Stimulated activated CD4-positive, alpha-beta T cell treated with anti-CD3 and anti-CD28 coated beads, TNF-alpha, amount 100 ng/mL, for 24 hours (primary cell): ENCODE measurements around the gene STARD9.
"Not testable (repeated sequence)": the region's sequence is repeated elsewhere in the genome, so short reads cannot be mapped to it uniquely, and the experiment has no call there.

Experiments used
- DNase-seq, 3 experiments: peaks; one replicate each; pipeline ENCODE4 v3.0.0-alpha.2; 2020; ENCODE audit warnings: low read depth in 3 of 3

The STARD9 gene

GRCh38 chr15:42728972-42729371 is 153.6 kb downstream of the STARD9 start:
- DNase-seq, result no peak

DNA sequence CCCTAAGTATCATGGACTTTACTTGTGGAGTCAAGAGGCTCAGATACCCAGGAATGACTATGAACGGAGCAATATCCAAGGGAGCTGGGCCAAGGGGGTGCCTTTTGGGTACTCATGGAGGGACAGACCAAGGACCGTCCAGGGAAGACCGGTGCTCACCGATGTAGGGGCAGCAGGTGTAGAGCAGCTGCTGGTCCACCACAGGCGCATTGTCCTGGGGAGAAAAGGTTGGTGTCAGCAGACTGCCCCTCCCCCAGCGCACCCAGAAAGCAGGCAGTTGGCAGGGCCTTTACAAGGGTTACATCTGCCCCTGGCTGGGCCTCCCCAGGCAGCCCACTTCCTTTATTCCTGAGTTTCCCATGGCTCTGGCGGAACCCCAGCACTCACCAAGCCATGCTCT is 154.0 kb downstream of the STARD9 start:
- no peak for DNase-seq

- DNase-seq, result no peak
These were observed 154.7 kb downstream of the STARD9 start for GRCh38 chr15:42730135-42730534.

DNA sequence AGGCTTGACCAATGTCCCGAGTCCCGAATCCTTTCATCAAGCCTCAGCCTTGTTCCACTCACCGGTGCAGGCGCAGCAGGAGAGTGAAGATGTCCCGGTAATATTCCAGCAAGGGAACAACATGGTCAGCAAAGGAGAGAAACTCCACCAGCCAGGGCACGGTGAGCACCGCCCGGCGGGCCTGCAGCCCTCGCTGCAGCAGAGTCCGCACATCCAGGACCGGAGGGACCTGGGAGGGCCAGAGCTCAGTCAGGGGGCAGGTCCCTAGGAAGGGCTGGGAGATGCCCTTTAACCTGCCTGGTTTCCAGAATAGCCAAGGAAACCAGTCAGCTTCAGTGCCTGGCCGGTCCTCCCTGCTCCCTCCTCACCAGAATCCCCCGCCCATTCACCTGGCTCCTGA is 155.1 kb downstream of the STARD9 start:
- DNase-seq, result no peak

- DNase-seq, result no peak
These were observed 156.1 kb downstream of the STARD9 start for GRCh38 chr15:42731461-42731860.

GRCh38 chr15:42732095-42732827 is 156.9 kb downstream of the STARD9 start:
- DNase-seq, result no peak

DNA sequence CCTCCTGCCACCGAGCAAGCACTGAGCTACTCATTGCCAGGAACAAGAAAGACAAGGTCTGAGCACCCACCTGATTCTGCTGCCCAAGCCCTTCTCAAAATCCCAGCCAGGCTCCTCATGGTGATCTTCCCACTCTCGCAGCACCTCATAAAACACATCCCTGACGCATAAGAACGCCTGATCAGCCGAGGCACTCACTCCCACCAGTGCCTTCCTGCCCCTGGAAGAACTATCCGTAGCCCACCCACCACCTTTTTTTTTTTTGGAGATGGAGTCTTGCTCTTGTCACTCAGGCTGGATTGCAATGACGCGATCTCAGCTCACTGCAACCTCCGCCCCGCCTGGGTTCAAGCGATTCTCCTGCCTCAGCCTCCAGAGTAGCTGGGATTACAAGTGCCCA is 157.6 kb downstream of the STARD9 start:
- DNase-seq, result no peak

DNA sequence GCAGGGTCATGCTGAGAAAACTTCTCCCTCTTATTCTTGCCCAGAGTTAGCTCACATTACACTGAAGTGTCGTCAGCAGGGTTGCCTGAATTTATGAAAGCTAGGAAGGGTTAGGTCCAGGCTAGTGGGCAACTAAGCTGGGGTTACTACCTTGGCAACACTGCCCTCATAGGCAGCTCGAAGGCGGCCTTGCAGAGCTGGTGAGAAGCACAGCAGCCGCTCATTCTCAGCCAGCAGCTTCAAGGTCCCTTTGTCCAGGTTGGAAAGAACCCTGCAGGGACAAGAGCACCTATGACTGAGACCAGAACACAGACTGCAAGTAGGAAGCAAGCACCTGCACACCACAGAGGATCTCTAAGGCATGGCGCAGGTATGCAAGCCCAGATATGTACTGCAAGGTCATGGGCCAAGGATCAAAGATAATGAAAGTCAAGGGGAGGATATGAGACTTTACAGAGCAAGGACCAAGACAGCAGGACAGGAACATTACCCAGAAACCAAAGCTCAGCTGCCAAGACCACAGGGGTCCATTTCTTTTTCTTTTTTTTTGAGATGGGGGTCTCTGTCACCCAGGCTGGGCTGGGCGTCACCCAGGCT is 158.8 kb downstream of the STARD9 start:
- no peak for DNase-seq

- DNase-seq, result no peak
These were observed 160.2 kb downstream of the STARD9 start for GRCh38 chr15:42735382-42736165.

GRCh38 chr15:42736178-42736792 is 160.9 kb downstream of the STARD9 start:
- DNase-seq, result peak in 1 of 3 experiments; percentile 9

- DNase-seq, result peak; percentile 82 to 93 (median 90)
These were observed 161.6 kb downstream of the STARD9 start, which contains the start of gene CDAN1 for GRCh38 chr15:42736793-42737528. Gene CDAN1 (minus strand): TSS chr15:42737128. CDS start chr15:42737102, 26 bp downstream.

GRCh38 chr15:42737529-42738328 is 162.3 kb downstream of the STARD9 start:
- no peak for DNase-seq

DNA sequence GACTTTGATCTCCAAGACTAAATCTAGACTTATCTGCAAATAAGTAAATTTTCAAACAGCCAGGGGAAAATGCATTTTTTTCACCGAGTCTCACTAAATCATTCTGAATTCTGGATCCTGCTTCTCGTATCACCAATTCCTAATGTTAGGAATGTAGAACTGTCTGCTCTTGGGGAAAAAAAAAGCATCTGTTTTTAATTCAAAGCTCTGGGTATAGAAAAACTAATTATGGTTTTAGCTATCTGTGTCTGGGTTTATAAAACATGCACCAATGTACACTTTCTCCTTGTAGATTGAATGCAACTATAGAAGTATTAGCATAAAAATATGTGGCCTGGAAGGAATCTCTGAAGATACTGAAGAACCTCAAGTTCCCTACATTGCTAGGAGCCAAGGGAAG is 166.3 kb downstream of the STARD9 start:
- DNase-seq, result no peak

DNA sequence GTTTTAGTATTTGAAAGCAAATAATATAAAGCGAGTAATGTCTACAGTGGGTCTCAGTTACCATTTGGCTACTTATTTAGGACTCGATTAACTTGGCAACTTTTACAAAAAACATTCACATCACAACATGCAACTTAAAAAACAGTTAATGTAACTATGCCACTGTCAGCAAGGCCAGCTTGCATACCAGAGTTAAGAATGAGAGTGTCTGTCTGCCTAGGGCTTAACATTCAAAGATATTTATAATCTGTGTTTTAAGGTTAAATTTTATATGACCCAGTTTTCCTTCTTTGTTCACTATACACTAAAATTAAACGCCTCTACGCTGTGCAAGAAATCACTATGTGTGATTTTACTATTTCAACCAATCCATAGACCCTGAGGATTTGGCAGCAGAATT is 166.7 kb downstream of the STARD9 start:
- DNase-seq, result no peak

DNA sequence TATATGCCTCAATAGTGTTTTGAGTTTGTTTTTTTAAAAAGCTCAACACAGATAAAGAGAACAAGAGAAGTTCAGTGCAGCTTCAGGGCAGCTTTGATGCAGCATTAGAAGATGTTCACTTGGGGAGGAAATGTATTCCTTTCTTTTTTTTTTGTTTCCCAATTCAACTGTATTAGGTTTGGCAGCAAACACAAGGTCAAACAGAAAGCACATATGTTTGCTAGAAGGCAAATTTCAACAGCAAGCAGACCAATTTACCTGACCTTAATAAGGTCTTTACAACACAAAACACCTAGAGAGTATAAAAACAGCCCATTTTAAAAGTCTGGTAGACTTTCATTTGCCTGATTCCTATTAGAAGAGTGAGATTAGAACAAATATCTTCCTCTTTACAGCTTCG is 168.8 kb downstream of the STARD9 start:
- DNase-seq, result no peak

DNA sequence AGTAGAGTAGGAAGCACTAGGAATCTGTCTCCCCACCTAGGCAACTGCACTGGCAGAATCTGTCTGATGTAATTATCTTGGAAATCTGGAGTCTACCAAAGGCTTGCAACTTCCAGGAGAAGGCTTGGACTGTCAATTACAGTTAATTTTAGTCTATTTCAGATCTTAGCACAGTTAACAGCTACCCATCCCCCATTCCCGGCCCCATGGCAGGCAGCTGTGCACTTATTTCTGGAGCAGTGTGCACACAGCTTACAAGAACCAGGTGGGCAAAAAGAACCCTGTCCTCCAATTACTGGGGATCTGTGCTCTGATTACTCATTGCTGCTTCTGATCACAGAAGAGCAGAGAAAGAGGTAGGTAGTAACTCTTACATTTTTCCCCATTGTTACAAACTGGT is 173.9 kb downstream of the STARD9 start:
- DNase-seq, result no peak

DNA sequence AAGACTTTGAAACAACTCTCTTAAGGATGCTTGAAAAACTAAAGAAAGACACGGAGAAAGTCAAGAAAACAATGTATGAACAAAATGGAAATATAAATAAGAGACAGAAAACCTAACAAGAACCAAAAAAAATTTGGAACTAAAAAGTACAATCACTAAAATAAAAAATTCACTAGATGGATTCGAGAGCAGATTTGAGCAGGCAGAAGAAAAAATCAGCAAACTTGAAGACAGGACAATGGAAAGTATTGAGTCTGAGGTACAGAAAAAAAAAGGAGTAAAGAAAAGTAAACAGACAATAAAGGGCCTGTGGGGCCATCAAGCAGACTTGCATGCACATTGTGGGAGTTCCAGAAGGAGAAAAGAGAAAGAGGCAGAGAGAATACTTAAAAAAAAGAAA is 174.9 kb downstream of the STARD9 start:
- no peak for DNase-seq

- DNase-seq, result no peak
These were observed 183.7 kb downstream of the STARD9 start for GRCh38 chr15:42759093-42759492.

GRCh38 chr15:42760759-42761158 is 185.4 kb downstream of the STARD9 start:
- DNase-seq, result no peak

DNA sequence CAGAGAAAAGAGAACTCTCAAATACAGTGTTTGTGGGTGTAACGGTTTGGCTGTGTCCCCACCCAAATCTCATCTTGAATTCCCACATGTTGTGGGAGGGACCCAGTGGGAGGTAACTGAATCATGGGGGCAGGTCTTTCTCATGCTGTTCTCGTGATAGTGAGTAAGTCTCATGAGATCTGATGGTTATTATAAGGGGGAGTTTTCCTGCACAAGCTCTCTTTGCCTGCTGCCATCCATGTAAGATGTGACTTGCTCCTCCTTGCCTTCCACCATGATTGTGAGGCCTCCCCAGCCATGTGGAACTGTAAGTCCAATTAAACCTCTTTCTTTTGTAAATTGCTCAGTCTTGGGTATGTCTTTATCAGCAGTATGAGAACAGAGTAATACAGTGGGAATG is 186.4 kb downstream of the STARD9 start:
- not testable (repeated sequence) for DNase-seq
